ENCODE results near the gene FAU.

The FAU gene

GRCh38 chr11:65078786-65079342, 43.1 kb downstream of the FAU start:
- no peak for DNase-seq (ENCODE audit: low read depth, low spot score)

GRCh38 chr11:65078151-65078550, 43.8 kb downstream of the FAU start:
- peak; percentile 46 for DNase-seq (ENCODE audit: low read depth, low spot score)

- DNase-seq (ENCODE audit: low read depth, low spot score) = no peak
These were observed 44.5 kb downstream of the FAU start for GRCh38 chr11:65077451-65077850.

GRCh38 chr11:65072631-65072966, 49.3 kb downstream of the FAU start:
- DNase-seq (ENCODE audit: low read depth, low spot score) = no peak

- DNase-seq (ENCODE audit: low read depth, low spot score) = no peak
These were observed 49.9 kb downstream of the FAU start for GRCh38 chr11:65071907-65072630.

Measured in astrocyte of the hippocampus (primary cell).